T-helper 2 cell treated with Interferon-gamma antibody and Interleukin-4, amounts not matched to agents 5 μg/mL and 100 μg/mL, for 36 hours (primary cell): ENCODE measurements around the gene TAAR1.
A peak's percentile ranks its signal among the peaks of the same experiment; 100 is the strongest.
"Not testable (repeated sequence)": the region's sequence is repeated elsewhere in the genome, so short reads cannot be mapped to it uniquely, and the experiment has no call there.

Source experiments
- DNase-seq: peaks from one replicate; pipeline ENCODE4 v3.0.0; 2021; ENCODE audit warnings: low spot score
- H3K27ac Mint-ChIP-seq: one replicate; pipeline ENCODE4 v1.8.0; 2021; ENCODE audit warnings: mild to moderate bottlenecking, mixed read lengths
- H3K27me3 Mint-ChIP-seq: one replicate; pipeline ENCODE4 v1.8.0; 2021; ENCODE audit warnings: low read depth, mixed read lengths
- H3K36me3 Mint-ChIP-seq: one replicate; pipeline ENCODE4 v1.8.0; 2021; ENCODE audit warnings: low read depth, mixed read lengths
- H3K4me1 Mint-ChIP-seq: one replicate; pipeline ENCODE4 v1.8.0; 2021; ENCODE audit warnings: low read depth, mixed read lengths
- H3K4me3 Mint-ChIP-seq: one replicate; pipeline ENCODE4 v1.8.0; 2022; ENCODE audit warnings: mild to moderate bottlenecking, moderate library complexity, mixed read lengths
- H3K9me3 Mint-ChIP-seq: one replicate; pipeline ENCODE4 v1.8.0; 2021; ENCODE audit warnings: mixed read lengths

TAAR1 gene

DNA sequence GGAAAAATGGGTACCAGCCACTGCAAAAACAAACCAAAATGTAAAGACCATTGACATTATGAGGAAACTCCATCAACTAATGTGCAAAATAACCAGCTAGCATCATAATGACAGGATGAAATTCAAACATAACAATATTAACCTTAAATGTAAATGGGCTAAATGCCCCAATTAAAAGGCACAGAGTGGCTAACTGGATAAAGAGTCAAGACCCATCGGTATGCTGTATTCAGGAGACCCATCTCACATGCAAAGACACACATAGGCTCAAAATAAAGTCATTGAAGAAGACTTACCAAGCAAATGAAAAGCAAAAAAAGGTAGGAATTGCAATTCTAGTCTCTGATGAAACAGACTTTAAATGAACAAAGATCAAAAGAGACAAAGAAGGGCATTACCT, 21.8 kb downstream of the TAAR1 start:
- peaks cover 33% of the 10 kb centered on the region for H3K27me3 Mint-ChIP-seq
- not testable (repeated sequence) for H3K27ac Mint-ChIP-seq, H3K4me1 Mint-ChIP-seq, H3K36me3 Mint-ChIP-seq, H3K9me3 Mint-ChIP-seq, H3K4me3 Mint-ChIP-seq, DNase-seq

DNA sequence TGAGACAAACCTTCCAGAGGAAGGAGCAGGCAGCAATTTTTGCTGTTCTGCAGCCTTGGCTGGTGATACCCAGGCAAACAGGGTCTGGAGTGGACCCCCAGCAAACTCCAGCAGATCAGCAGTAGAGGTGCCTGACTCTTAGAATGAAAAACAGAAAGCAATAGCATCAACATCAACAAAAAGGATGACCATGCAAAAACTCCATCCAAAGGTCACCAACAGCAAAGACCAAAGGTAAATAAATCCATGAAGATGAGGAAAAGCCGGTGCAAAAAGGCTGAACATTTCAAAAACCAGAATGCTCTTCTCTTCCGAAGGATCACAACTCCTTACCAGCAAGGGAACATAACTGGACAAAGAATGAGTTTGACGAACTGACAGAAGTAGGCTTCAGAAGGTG, 23.1 kb downstream of the TAAR1 start:
- not testable (repeated sequence) for H3K4me3 Mint-ChIP-seq, H3K27ac Mint-ChIP-seq, DNase-seq, H3K9me3 Mint-ChIP-seq, H3K36me3 Mint-ChIP-seq, H3K4me1 Mint-ChIP-seq
- peaks cover 30% of the 10 kb centered on the region for H3K27me3 Mint-ChIP-seq

DNA sequence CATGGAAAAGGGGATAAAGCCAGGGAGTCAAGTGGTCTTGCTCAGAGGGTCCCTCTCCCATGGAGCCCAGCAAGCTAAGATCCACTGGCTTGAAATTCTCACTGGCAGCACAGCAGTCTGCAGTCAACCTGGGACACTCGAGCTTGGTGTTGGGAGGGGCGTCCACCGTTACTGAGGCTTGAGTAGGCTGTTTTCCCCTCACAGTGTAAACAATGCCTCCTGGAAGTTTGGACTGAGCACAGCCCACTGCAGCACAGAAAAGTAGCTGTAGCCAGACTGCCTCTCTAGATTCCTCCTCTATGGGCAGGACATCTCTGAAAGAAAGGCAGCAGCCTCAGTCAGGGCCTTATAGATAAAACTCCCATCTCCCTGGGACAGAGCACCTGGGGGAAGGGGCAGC, 23.7 kb downstream of the TAAR1 start:
- peaks cover 31% of the 10 kb centered on the region for H3K27me3 Mint-ChIP-seq
- not testable (repeated sequence) for DNase-seq, H3K4me3 Mint-ChIP-seq, H3K9me3 Mint-ChIP-seq, H3K27ac Mint-ChIP-seq, H3K4me1 Mint-ChIP-seq, H3K36me3 Mint-ChIP-seq

DNA sequence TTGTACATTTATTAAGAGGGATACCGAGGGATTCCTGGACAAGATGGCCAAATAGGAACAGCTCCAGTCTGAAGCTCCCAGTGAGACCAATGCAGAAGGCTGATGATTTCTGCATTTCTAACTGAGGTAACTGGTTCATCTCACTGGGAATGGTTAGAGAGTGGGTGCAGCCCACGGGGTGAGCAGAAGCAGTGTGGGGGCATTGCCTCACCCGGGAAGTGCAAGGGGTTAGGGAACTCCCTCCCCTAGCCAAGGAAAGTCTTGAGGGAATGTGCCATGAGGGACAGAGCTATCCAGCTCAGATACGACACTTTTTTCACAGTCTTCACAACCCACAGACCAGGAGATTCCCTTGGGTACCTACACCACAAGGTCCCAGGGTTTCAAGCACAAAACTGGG, 24.2 kb downstream of the TAAR1 start:
- no peaks in the 10 kb centered on the region for H3K36me3 Mint-ChIP-seq
- H3K4me1 Mint-ChIP-seq: no peaks in the 10 kb centered on the region
- H3K27ac Mint-ChIP-seq: no peak overlapping the region
- no peak for DNase-seq
- H3K9me3 Mint-ChIP-seq: no peaks in the 10 kb centered on the region
- H3K4me3 Mint-ChIP-seq: no peak overlapping the region
- H3K27me3 Mint-ChIP-seq: peaks cover 31% of the 10 kb centered on the region

DNA sequence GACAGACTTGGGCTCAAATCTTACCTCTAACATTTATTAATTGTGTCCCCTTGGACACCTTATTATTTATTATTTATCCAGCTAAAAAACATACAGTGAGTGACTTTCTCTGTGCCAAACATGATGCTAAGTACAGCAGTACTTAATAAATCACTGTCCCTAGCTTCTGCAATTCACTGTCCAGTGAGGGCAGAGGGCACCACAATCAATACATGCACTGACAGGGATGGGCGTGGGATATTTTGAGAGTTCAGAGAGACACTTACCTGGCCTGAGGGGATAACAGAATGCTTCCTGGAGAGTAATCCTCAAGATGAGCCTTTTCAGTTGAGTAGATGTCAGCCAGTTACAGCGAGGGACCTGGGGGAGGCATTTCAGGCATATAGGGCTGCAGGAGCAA, 25.6 kb downstream of the TAAR1 start:
- Mint-ChIP-seq H3K27me3 (peaks cover 33% of the 10 kb centered on the region), H3K36me3 (no peaks in the 10 kb centered on the region), H3K4me1 (no peaks in the 10 kb centered on the region)

DNA sequence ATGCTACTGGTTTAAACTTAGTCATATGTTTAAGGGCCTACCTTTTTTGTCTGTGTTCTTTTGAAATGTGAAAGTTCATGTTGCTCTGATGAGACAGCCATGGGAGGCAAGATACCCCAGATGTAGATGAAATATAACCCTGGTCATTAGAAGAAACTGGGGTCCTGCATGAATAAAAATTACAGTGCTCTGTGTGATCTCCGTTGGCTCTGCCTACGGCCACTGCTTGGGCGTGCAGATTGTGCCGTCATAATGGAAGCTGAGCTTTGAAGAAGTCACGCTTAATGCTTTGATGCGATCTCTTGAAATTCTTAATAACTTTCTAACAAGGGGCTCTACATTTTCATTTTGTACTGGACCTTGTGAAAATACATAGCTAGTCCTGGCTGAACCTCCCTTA, 34.8 kb downstream of the TAAR1 start, which contains the start of gene TAAR2:
Gene TAAR2 (minus strand): TSS at position 101 of the 400 bp plus-strand sequence. CDS start 0 bp downstream, at position 101.
- no peaks in the 10 kb centered on the region for H3K4me1 Mint-ChIP-seq
- no peak for DNase-seq
- no peaks in the 10 kb centered on the region for H3K36me3 Mint-ChIP-seq
- no peak within 1 kb of the TSS for H3K27ac Mint-ChIP-seq
- no peaks in the 10 kb centered on the region for H3K9me3 Mint-ChIP-seq
- no peak within 1 kb of the TSS for H3K4me3 Mint-ChIP-seq
- peaks cover 12% of the 10 kb centered on the region for H3K27me3 Mint-ChIP-seq

More for the DNA sequence above, 25.6 kb downstream of the TAAR1 start:
- no peak overlapping the region for H3K27ac Mint-ChIP-seq
- H3K9me3 Mint-ChIP-seq: no peaks in the 10 kb centered on the region
- DNase-seq: no peak
- H3K4me3 Mint-ChIP-seq: no peak overlapping the region

DNA sequence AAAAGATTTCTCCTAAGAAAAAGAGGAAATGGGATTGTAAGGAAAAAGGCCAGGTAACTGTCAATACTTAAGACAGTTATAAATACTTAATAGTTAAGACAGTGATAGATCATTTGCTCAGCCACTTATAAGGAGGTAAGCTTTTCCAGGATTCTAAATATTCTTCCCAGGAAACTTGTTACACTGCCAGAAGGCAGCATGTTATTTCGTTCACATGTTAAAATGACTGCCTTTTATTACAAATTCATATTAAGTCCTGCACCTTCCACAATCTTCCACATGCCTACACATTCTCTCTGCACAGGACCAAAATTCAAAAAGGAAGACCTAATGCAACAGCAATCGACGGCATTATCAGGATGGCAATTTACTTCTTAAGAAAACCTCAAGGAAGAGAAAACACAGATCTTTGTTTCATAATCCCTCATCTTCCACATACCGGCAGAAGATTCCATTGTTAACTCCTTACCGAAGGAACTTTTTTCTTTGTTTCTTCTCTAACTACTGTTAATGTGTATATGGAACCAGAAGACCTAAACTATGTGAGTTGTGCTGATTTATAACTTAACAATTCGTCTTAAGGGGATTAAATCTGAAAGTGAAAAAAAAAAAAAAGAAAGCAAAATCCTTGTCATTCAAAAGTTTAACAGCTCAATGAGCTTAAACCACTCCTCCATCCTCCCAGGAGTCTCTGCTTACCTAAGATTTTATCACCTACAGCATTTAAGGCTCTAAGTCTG, 35.7 kb downstream of the TAAR1 start:
- H3K4me1 Mint-ChIP-seq: no peaks in the 10 kb centered on the region
- H3K36me3 Mint-ChIP-seq: no peaks in the 10 kb centered on the region
- no peak for DNase-seq
- no peak overlapping the region for H3K4me3 Mint-ChIP-seq
- H3K27ac Mint-ChIP-seq: no peak overlapping the region
- no peaks in the 10 kb centered on the region for H3K9me3 Mint-ChIP-seq
- H3K27me3 Mint-ChIP-seq: peaks cover 10% of the 10 kb centered on the region

DNA sequence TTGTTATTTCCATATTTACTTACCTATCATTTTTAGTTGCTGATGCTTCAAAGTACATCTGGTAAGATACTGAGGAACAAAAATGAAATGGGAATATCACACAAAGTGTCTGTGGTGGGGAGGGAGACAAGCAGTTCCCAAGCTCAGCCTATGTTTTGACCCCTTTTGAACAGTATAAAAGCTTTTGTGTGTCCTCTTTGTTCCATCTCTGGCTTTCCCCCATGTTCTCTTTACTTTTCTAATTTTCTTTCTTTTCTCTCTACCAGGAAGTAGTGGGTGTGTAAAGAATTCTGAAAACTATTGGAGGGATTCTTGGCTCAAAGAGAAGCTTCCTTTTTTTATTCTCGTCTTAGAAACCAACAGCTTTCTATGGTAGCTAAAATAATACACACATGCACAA, 42.3 kb downstream of the TAAR1 start:
- Mint-ChIP-seq H3K4me3 (no peak overlapping the region), H3K36me3 (no peaks in the 10 kb centered on the region), H3K27ac (no peak overlapping the region), H3K4me1 (no peaks in the 10 kb centered on the region), H3K9me3 (no peaks in the 10 kb centered on the region), H3K27me3 (peaks cover 21% of the 10 kb centered on the region)
- DNase-seq: no peak

DNA sequence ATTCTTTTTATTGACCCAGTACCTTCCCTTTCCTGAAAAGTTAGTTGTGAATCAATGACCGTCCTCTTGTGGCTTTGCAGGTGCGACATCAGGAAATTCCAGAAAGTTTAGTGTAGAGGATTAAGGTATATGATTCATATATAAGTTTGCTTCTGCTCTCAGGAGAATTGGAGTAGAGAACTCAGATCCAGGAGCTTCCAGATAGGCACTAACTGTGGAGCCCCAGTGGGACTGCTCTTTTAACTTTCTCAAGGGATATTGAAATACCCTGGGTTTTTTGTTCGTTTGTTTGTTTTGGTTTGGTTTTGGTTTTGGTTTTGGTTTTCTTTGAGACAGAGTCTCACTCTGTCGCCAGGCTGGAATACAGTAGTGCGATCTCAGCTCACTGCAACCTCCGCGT, 44.4 kb downstream of the TAAR1 start:
- Mint-ChIP-seq H3K4me1 (no peaks in the 10 kb centered on the region), H3K27me3 (peaks cover 17% of the 10 kb centered on the region), H3K4me3 (peak overlapping the region; percentile 37), H3K27ac (no peak overlapping the region), H3K9me3 (no peaks in the 10 kb centered on the region), H3K36me3 (no peaks in the 10 kb centered on the region)
- no peak for DNase-seq

DNA sequence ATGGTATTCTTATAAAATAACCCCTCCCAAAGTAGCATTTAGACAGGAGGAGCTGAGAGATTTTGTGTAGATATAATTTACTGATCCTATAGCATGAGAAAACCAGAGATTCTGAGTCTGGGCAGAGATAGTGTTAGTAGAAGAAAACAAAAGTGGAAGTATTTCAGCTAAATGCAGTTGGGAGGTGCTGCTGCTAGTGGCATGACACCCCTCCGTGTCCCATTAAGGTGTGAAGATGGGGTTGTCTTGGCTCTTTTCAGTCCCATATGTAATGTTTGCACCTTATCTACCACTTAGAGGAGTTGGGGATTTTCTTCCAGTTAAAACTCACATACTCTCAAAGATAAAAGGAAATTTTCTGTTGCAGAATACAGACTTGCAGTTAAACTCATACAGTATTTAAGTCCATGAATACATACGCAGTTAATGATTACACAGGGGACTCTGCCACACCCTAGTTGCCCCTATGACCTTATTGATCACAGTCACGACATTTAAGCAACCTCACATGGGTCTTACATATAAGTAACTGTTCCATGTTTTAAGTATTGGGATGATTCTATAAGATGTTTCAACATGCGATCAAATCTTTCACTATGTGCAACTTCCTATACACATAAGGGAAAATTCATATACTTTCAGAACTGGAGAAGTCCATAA, 46.4 kb downstream of the TAAR1 start:
- Mint-ChIP-seq H3K36me3 (no peaks in the 10 kb centered on the region), H3K27me3 (peaks cover 13% of the 10 kb centered on the region), H3K9me3 (no peaks in the 10 kb centered on the region), H3K4me3 (no peak overlapping the region), H3K27ac (no peak overlapping the region), H3K4me1 (no peaks in the 10 kb centered on the region)
- DNase-seq: no peak

DNA sequence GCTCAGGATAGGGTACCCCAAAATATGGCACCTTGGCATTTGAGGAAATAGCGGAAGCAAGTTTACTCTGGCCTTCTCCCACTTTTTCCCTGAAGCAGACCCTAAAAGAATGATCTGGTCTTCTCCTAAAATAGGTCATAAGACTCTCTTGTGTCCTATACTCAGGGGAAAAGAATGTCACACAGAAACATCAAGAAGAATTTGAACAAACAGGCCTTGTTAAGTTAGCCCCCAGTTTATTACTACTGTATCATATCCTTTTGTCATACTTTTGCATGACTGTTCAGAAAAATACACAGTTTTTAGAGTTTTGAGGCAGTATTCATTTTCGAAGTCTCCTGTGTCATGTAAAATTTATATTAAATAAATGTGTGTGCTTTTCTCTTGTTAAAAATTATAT, 47.4 kb downstream of the TAAR1 start:
- no peak overlapping the region for H3K27ac Mint-ChIP-seq
- peaks cover 9% of the 10 kb centered on the region for H3K27me3 Mint-ChIP-seq

DNA sequence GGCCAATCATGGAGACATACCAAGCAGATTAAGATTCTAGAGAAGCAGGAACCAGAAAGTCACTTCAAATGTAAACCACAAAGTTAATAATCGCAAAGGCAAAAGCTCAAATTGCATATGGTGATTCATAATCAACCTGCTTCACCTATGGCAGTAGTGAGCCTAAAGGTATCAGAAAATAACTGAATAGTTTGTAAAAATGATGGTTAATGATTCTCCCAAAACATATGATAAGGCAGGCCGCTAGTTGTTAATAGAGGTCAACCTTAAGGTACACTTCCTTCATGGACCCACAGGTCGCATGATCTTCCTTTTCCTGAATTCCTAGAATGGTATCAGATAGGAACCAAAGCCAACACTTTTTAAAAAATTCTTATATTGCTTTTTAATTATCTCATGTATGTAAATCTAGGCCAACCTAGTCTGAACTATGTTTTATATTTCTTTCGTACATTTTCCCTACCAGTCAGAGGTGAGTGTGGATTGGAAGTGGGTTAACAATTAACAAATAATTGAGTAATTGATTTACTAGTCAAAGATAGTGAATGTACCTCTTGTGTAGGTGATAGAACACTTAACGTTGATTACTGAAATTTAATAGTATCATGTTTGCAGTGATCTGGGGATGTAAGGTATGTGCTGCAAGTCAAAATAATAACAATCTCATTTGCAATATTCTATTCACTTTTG, 51.3 kb downstream of the TAAR1 start:
- H3K27ac Mint-ChIP-seq: no peak overlapping the region
- no peak for DNase-seq
- peaks cover 2% of the 10 kb centered on the region for H3K27me3 Mint-ChIP-seq
- no peaks in the 10 kb centered on the region for H3K9me3 Mint-ChIP-seq
- no peaks in the 10 kb centered on the region for H3K4me1 Mint-ChIP-seq
- no peak overlapping the region for H3K4me3 Mint-ChIP-seq
- H3K36me3 Mint-ChIP-seq: no peaks in the 10 kb centered on the region

More for the DNA sequence above, 47.4 kb downstream of the TAAR1 start:
- no peak for DNase-seq
- Mint-ChIP-seq H3K9me3 (no peaks in the 10 kb centered on the region), H3K4me1 (no peaks in the 10 kb centered on the region), H3K36me3 (no peaks in the 10 kb centered on the region), H3K4me3 (no peak overlapping the region)

DNA sequence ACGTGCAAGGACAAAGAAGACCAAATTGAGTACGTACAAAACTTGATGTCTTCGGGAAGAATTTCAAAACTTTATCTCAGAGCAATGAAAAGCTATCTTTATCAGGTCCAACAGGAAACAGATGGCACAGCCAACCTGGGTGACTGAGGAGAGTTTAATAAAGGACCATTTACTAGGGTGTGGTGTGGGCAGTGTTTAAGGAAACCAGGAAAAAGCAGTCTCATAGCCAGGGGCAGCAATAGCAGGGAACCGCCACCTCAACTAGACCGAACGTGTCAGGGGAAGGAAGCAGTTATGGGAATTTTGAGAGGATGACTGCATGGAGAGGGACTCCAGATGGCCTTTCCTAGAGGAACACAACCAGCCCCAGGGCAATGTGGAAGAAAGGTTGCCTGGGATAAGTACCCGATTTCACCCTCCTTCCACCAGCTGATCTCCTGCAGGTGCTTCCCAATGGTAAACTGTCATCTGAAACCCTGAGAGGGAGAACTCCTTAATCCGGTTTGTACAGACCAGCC, 54.3 kb downstream of the TAAR1 start:
- no peak for DNase-seq
- peaks cover 6% of the 10 kb centered on the region for H3K27me3 Mint-ChIP-seq
- no peaks in the 10 kb centered on the region for H3K36me3 Mint-ChIP-seq
- no peaks in the 10 kb centered on the region for H3K9me3 Mint-ChIP-seq
- no peaks in the 10 kb centered on the region for H3K4me1 Mint-ChIP-seq
- H3K27ac Mint-ChIP-seq: no peak overlapping the region
- no peak overlapping the region for H3K4me3 Mint-ChIP-seq

DNA sequence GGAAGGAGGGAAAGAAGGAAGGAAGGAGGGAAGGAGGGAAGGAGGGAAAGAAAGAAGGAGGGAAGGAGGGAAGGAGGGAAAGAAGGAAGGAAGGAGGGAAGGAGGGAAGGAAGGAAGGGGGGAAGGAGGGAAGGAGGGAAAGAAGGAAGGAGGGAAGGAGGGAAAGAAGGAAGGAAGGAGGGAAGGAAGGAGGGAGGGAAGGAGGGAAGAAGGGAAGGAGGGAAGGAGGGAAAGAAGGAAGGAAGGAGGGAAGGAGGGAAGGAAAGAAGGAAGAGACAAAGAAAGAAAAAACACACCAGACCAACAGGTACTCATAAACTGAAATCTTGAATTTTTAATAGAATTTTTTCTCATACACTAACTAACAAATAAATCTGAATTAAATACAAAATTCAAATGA, 58.1 kb downstream of the TAAR1 start:
- not testable (repeated sequence) for H3K27me3 Mint-ChIP-seq, DNase-seq, H3K36me3 Mint-ChIP-seq, H3K27ac Mint-ChIP-seq, H3K4me3 Mint-ChIP-seq, H3K9me3 Mint-ChIP-seq, H3K4me1 Mint-ChIP-seq
